ENCODE results near the gene TAPBP. TPM values are rescaled to one million over a fixed set of nuclear protein-coding genes. Genes with fewer than 3 reads are reported as not detected.
"Not testable (repeated sequence)": the region's sequence is repeated elsewhere in the genome, so short reads cannot be mapped to it uniquely, and the experiment has no call there.

Gene TAPBP
- polyA plus RNA-seq, 4 donors: 33.8 to 85.2 (median 55.6) TPM

DNA sequence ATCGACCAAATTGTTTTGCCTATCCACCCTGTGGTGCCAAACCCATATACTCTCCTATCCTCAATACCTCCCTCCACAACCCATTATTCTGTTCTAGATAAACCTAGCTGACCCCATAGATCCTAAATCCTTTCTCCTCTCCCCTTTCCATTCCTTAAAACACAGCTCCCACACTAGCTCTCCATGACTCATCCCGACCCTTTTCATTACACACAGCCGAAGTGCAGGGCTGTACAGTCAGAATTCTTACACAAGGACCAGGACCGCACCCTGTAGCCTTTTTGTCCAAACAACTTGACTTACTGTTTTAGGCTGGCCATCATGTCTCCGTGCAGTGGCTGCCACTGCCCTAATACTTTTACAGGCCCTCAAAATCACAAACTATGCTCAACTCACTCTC lies 33.1 kb upstream of the TAPBP start:
- 77 to 86% (median 83%) methylated on average over 5 of the region's 5 CpGs for WGBS, 3 donors
- H3K9me3 ChIP-seq (ENCODE audit: control insufficient read depth in 2 of 2, insufficient read depth in 1 of 2, low read depth in 1 of 2, low read length in 1 of 2); H3K27ac ChIP-seq (ENCODE audit: low read depth in 1 of 3, low read length in 2 of 3); DNase-seq; H3K4me3 ChIP-seq (ENCODE audit: low read depth in 1 of 3, low read length in 3 of 3); FAIRE-seq; H3K27me3 ChIP-seq (ENCODE audit: control insufficient read depth in 3 of 3, insufficient read depth in 3 of 3, low read length in 3 of 3); H3K36me3 ChIP-seq (ENCODE audit: control insufficient read depth in 3 of 3, insufficient read depth in 2 of 3, low read depth in 1 of 3, low read length in 3 of 3); H3K4me1 ChIP-seq (ENCODE audit: control insufficient read depth in 3 of 3, insufficient read depth in 2 of 3, low read depth in 1 of 3, low read length in 2 of 3): not testable (repeated sequence)

DNA sequence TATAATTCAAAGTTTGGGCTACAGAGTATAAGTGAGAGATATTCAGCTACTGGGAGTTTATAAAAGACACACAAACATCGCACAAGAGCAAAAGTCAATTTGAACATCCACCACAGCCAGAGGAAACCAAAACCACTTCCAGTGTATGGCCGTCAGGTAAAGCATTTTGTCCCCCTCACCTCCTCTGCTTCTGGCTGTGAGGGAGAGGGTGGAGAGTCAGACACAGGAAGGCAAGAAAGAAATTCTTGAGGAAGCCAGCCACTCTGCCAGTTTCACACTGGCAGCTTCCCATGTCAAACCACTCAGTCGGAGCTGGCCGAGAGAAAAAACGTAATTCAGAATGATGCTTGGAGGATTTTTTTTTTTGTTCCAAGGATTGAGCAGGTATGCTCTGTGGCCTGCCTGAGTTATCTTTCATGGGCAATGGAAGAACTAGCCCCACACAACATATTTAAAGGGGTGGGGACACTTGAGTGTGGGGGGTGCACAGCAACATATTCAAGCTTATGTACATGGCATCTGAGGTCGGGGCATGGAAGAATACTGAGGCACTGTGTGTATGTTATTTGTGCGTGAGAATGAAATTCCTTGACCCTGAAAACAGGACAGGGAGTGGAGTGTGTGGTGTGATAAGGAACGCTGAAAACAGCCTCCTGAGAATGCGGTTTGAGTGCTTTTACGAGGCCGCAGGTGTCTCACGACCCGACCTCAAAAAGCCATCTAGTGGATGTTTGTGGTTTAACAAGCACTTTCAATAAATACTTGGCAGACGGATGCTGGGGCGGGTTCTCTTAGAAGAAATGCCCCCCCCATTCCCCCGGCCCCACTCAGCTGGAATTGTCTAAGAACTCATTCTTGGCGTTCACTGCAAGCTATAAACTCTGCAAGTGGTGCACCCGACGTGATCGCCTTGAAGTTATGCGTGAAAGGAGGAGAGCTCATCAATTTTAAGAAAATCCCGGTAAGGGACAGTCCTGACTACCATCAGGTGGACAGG lies 31.1 kb upstream of the TAPBP start:
- WGBS, 3 donors: 9 to 14% (median 11%) methylated on average over 22 of the region's 22 CpGs
- peak; percentile 85 for DNase-seq
- Histone ChIP-seq H3K27ac (ENCODE audit: low read depth in 1 of 3, low read length in 2 of 3) (peak overlapping the region in 1 of 3 donors; percentile 72), H3K9me3 (ENCODE audit: control insufficient read depth in 2 of 2, insufficient read depth in 1 of 2, low read depth in 1 of 2, low read length in 1 of 2) (no peaks in the 10 kb centered on the region), H3K4me1 (ENCODE audit: control insufficient read depth in 3 of 3, insufficient read depth in 2 of 3, low read depth in 1 of 3, low read length in 2 of 3) (no peaks in the 10 kb centered on the region), H3K36me3 (ENCODE audit: control insufficient read depth in 3 of 3, insufficient read depth in 2 of 3, low read depth in 1 of 3, low read length in 3 of 3) (no peaks in the 10 kb centered on the region), H3K27me3 (ENCODE audit: control insufficient read depth in 3 of 3, insufficient read depth in 3 of 3, low read length in 3 of 3) (no peaks in the 10 kb centered on the region), H3K4me3 (ENCODE audit: low read depth in 1 of 3, low read length in 3 of 3) (no peak overlapping the region)
- FAIRE-seq: no peak

DNA sequence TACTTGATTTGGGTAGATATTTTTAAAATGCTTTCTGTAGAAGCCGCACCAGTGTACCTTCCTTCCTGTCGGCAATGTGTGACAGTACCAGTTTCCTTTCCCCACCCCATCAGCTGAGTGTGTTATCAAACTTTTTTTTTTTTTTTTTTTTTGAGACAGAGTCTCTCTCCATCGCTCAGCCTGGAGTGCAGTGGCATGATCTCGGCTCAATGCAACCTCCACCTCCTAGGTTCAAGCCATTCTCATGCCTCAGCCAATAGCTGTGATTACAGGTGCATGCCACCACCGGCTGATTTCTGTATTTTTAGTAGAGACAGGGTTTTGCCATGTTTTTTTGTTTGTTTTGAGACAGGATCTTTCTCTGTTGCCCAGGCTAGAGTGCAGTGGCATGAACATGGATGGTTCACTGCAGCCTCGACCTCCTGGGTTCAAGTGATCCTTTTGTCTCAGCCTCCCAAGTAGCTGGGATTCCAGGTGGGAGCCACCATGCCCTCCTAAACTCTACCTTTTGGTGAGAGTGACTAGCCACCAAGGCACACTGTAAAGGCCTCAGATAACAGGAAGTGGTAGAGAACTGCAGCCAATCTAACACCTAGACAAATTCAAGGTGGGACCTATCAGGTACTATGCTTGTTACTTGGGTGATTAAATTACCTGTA lies 30.2 kb upstream of the TAPBP start:
- Histone ChIP-seq H3K27ac (ENCODE audit: low read depth in 1 of 3, low read length in 2 of 3) (peak overlapping the region in 2 of 3 donors; percentile 44 to 69), H3K27me3 (ENCODE audit: control insufficient read depth in 3 of 3, insufficient read depth in 3 of 3, low read length in 3 of 3) (no peaks in the 10 kb centered on the region), H3K4me3 (ENCODE audit: low read depth in 1 of 3, low read length in 3 of 3) (no peak overlapping the region), H3K4me1 (ENCODE audit: control insufficient read depth in 3 of 3, insufficient read depth in 2 of 3, low read depth in 1 of 3, low read length in 2 of 3) (no peaks in the 10 kb centered on the region), H3K36me3 (ENCODE audit: control insufficient read depth in 3 of 3, insufficient read depth in 2 of 3, low read depth in 1 of 3, low read length in 3 of 3) (no peaks in the 10 kb centered on the region), H3K9me3 (ENCODE audit: control insufficient read depth in 2 of 2, insufficient read depth in 1 of 2, low read depth in 1 of 2, low read length in 1 of 2) (no peaks in the 10 kb centered on the region)
- DNase-seq: peak in 1 of 2 donors; percentile 47
- FAIRE-seq: no peak
- WGBS, 3 donors: 59 to 71% (median 68%) methylated on average over 6 of the region's 6 CpGs

DNA sequence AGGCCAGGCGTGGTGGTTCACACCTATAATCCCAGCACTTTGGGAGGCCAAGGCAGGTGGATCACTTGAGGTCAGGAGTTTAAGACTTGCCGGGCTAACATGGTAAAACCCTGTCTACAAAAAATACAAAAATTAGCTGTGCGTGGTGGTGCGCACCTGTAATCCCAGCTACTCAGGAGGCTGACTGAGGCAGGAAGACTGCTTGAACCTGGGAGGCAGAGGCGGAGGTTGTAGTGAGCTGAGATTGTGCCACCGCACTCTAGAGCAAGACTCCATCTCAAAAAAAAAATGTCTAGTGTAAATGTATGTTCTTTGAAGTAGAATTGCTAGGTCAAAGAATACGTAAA lies 29.7 kb upstream of the TAPBP start:
- not testable (repeated sequence) for FAIRE-seq; H3K27me3 ChIP-seq (ENCODE audit: control insufficient read depth in 3 of 3, insufficient read depth in 3 of 3, low read length in 3 of 3); H3K4me1 ChIP-seq (ENCODE audit: control insufficient read depth in 3 of 3, insufficient read depth in 2 of 3, low read depth in 1 of 3, low read length in 2 of 3); H3K9me3 ChIP-seq (ENCODE audit: control insufficient read depth in 2 of 2, insufficient read depth in 1 of 2, low read depth in 1 of 2, low read length in 1 of 2); H3K4me3 ChIP-seq (ENCODE audit: low read depth in 1 of 3, low read length in 3 of 3); H3K36me3 ChIP-seq (ENCODE audit: control insufficient read depth in 3 of 3, insufficient read depth in 2 of 3, low read depth in 1 of 3, low read length in 3 of 3); DNase-seq
- WGBS, 3 donors: 76 to 86% (median 80%) methylated on average over 7 of the region's 7 CpGs
- peak overlapping the region in 2 of 3 donors; percentile 5 to 77 for H3K27ac ChIP-seq (ENCODE audit: low read depth in 1 of 3, low read length in 2 of 3)

- Histone ChIP-seq H3K27ac (ENCODE audit: low read depth in 1 of 3, low read length in 2 of 3) (no peak overlapping the region), H3K27me3 (ENCODE audit: control insufficient read depth in 3 of 3, insufficient read depth in 3 of 3, low read length in 3 of 3) (no peaks in the 10 kb centered on the region), H3K4me1 (ENCODE audit: control insufficient read depth in 3 of 3, insufficient read depth in 2 of 3, low read depth in 1 of 3, low read length in 2 of 3) (no peaks in the 10 kb centered on the region), H3K4me3 (ENCODE audit: low read depth in 1 of 3, low read length in 3 of 3) (no peak overlapping the region), H3K9me3 (ENCODE audit: control insufficient read depth in 2 of 2, insufficient read depth in 1 of 2, low read depth in 1 of 2, low read length in 1 of 2) (no peaks in the 10 kb centered on the region), H3K36me3 (ENCODE audit: control insufficient read depth in 3 of 3, insufficient read depth in 2 of 3, low read depth in 1 of 3, low read length in 3 of 3) (no peaks in the 10 kb centered on the region)
- FAIRE-seq (no peak), DNase-seq (no peak)
- WGBS, 3 donors: 82 to 87% (median 83%) methylated on average over 6 of the region's 6 CpGs
Measured at GRCh38 chr6:33339193-33339592, 25.3 kb upstream of the TAPBP start.

GRCh38 chr6:33336495-33336894 lies 22.6 kb upstream of the TAPBP start:
- H3K9me3 ChIP-seq (ENCODE audit: control insufficient read depth in 2 of 2, insufficient read depth in 1 of 2, low read depth in 1 of 2, low read length in 1 of 2): no peaks in the 10 kb centered on the region
- DNase-seq (no peak), FAIRE-seq (no peak)
- no peaks in the 10 kb centered on the region for H3K4me1 ChIP-seq (ENCODE audit: control insufficient read depth in 3 of 3, insufficient read depth in 2 of 3, low read depth in 1 of 3, low read length in 2 of 3)
- no peaks in the 10 kb centered on the region for H3K36me3 ChIP-seq (ENCODE audit: control insufficient read depth in 3 of 3, insufficient read depth in 2 of 3, low read depth in 1 of 3, low read length in 3 of 3)
- 82 to 89% (median 86%) methylated on average over 3 of the region's 3 CpGs for WGBS, 3 donors
- no peak overlapping the region for H3K4me3 ChIP-seq (ENCODE audit: low read depth in 1 of 3, low read length in 3 of 3)
- H3K27ac ChIP-seq (ENCODE audit: low read depth in 1 of 3, low read length in 2 of 3): no peak overlapping the region
- H3K27me3 ChIP-seq (ENCODE audit: control insufficient read depth in 3 of 3, insufficient read depth in 3 of 3, low read length in 3 of 3): no peaks in the 10 kb centered on the region

GRCh38 chr6:33335916-33336315 lies 22.0 kb upstream of the TAPBP start:
- FAIRE-seq (no peak), DNase-seq (no peak)
- H3K4me3 ChIP-seq (ENCODE audit: low read depth in 1 of 3, low read length in 3 of 3): no peak overlapping the region
- no peaks in the 10 kb centered on the region for H3K9me3 ChIP-seq (ENCODE audit: control insufficient read depth in 2 of 2, insufficient read depth in 1 of 2, low read depth in 1 of 2, low read length in 1 of 2)
- H3K27me3 ChIP-seq (ENCODE audit: control insufficient read depth in 3 of 3, insufficient read depth in 3 of 3, low read length in 3 of 3): no peaks in the 10 kb centered on the region
- no peaks in the 10 kb centered on the region for H3K4me1 ChIP-seq (ENCODE audit: control insufficient read depth in 3 of 3, insufficient read depth in 2 of 3, low read depth in 1 of 3, low read length in 2 of 3)
- H3K27ac ChIP-seq (ENCODE audit: low read depth in 1 of 3, low read length in 2 of 3): no peak overlapping the region
- no peaks in the 10 kb centered on the region for H3K36me3 ChIP-seq (ENCODE audit: control insufficient read depth in 3 of 3, insufficient read depth in 2 of 3, low read depth in 1 of 3, low read length in 3 of 3)
- WGBS, 3 donors: 42 to 68% (median 56%) methylated on average over 4 of the region's 4 CpGs

- Histone ChIP-seq H3K4me3 (ENCODE audit: low read depth in 1 of 3, low read length in 3 of 3) (no peak overlapping the region), H3K4me1 (ENCODE audit: control insufficient read depth in 3 of 3, insufficient read depth in 2 of 3, low read depth in 1 of 3, low read length in 2 of 3) (no peaks in the 10 kb centered on the region), H3K27me3 (ENCODE audit: control insufficient read depth in 3 of 3, insufficient read depth in 3 of 3, low read length in 3 of 3) (no peaks in the 10 kb centered on the region), H3K36me3 (ENCODE audit: control insufficient read depth in 3 of 3, insufficient read depth in 2 of 3, low read depth in 1 of 3, low read length in 3 of 3) (no peaks in the 10 kb centered on the region), H3K27ac (ENCODE audit: low read depth in 1 of 3, low read length in 2 of 3) (no peak overlapping the region), H3K9me3 (ENCODE audit: control insufficient read depth in 2 of 2, insufficient read depth in 1 of 2, low read depth in 1 of 2, low read length in 1 of 2) (no peaks in the 10 kb centered on the region)
- DNase-seq: no peak
- no peak for FAIRE-seq
- 93 to 96% (median 94%) methylated on average over 4 of the region's 4 CpGs for WGBS, 3 donors
Measured at GRCh38 chr6:33333666-33334065, 19.8 kb upstream of the TAPBP start.
